H4 (cell line): ENCODE data around the gene ZNF778. TPM values are rescaled to one million over a fixed set of nuclear protein-coding genes. Genes with fewer than 3 reads are reported as not detected.

ENCODE experiments used
- DNase-seq: peaks from one replicate; pipeline ENCODE4 v3.0.0-alpha.2; 2015; ENCODE audit warnings: low spot score
- total RNA-seq: library from RNA; depleted of rRNA; stranded (reverse); fragments of >200 nt; shearing (Covaris generic); gene quantifications from 2 replicates; pipeline ENCODE4 v1.2.3, GENCODE V29; 2014; rRNA removed

The ZNF778 gene
- total RNA-seq, result 2.6 and 11.0 TPM in 2 replicates

DNA sequence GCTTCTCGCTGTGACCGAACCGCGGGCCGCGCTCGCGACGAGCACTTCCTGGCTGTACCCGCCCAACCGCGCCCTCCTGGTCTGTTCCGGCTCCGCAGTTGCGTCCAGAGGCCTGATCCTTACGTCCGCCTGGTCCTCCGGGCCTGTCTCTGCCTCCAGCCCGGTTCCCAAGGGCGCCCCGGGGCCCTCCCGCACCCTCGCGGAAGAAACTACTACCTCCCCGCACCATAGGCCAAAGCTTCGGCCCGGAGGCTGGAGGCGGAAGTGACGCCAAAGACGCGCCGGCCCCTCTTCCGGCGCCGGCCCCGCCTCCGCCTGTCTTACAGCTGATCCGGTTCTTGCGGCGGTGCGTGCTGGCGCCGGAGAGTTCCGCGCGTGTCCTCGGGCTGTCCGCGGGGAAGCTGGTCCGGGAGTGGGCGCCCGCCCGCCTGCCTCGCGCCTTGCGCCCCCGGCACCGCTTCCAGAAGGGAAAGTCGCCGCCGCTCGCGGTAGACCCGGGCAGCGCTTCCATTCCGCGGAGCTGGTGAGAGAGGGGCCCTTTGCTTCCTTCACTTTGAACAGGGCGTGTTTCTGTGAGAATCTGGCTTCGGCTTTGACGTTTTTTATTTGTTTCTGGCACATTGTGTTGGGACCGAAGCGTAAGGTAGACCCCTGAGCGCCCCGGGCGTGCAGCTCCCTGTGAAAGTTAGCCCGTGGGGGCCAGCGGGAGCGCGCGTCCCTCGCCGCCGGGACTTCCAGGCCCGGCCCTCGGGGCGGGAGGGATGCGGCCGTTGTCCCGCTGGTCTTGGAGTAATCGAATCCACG is at the start of gene ZNF778:
TSS of gene ZNF778 (plus strand) at position 316 of the 804 bp plus-strand sequence. CDS start 3,425 bp downstream, outside the sequence.
- DNase-seq, result peak; percentile 77

- DNase-seq, result no peak
Observed at GRCh38 chr16:89168381-89169189, 48.9 kb upstream of the ZNF778 start.

DNA sequence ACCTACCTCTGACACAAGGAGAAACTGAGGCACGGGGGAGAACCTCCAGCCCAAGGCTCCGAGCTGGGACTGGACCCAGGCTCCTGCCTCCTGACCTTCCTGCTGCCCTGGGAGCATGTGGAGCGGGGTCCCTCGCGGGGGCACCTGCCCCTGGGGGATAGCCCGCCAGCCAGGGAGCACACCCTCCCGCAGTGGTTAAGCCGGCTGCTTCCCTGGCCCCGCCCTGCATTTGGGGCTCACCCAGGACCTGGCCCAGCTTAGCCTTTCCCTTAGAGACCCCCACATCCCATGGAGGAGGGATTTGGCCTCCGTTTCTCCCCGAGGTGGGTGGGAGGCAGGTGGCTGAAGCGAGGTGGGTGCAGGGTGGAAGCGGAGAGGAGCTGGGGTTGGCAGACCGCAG is 47.7 kb upstream of the ZNF778 start:
- DNase-seq, result no peak

DNA sequence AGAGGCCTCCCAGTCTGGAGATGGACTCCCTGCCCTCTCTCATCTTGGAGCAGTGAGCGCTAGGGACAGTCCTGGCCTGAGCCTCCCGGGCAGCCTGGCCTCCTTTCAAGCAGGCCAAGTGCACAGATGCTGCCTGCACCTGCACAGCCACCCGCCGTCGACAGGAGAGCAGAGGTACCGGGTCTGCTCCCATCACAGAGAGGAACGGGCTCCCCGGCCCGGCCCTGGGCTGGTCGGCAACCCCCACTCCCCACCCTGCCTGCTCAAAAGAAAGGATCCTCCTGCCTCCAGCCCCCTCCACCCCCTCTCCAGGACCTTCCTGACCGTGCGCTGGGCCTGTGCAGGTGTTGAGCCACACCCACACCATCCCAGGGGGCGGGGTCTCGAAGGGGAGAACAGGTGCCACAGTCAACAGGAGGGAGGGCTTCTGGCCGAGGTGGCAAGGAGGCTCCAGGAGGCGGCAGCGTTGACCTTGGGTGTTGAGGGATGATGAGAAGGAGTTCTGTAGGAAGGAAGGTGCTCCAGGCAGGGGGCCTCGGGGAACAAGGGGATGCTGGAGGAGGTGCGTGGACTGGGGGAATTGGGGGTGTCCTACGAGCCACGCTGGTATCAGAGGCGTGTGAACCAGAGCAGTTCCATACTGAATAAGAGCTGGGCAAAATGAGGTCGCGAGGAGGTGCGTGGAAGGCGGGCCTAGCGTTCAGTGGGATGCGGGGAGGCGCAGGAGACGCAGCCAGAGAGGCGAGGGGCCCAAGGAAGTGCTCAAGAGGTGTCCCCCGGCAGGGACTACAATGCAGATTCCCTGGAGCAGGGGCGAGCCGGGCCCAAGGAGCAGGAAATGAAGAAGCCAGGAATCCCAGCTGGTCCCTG is 46.9 kb upstream of the ZNF778 start:
- no peak for DNase-seq

GRCh38 chr16:89171216-89172170 is 46.0 kb upstream of the ZNF778 start, which contains the start of gene CDH15:
TSS of gene CDH15 (plus strand) at chr16:89171748. CDS start at chr16:89171832, 84 bp downstream.
- peak; percentile 59 for DNase-seq

DNA sequence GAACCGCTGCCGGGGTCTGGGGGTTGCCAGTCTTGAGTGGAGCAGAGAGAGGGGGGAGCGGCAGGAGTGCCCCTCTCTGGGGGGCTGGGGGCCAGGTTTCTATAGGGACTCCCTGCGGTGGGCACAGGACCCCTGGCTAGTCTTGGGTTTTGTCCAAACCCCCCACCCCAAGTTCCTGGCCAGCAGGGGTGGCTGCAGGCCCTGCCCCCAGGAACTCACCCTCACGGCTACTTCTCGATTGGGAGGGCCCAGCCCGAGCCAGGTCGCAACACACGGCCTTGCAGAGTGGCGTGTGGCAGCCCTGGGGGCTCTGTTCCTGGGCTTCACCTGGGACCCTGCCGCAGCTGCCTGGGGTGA is 45.4 kb upstream of the ZNF778 start:
- no peak for DNase-seq

DNA sequence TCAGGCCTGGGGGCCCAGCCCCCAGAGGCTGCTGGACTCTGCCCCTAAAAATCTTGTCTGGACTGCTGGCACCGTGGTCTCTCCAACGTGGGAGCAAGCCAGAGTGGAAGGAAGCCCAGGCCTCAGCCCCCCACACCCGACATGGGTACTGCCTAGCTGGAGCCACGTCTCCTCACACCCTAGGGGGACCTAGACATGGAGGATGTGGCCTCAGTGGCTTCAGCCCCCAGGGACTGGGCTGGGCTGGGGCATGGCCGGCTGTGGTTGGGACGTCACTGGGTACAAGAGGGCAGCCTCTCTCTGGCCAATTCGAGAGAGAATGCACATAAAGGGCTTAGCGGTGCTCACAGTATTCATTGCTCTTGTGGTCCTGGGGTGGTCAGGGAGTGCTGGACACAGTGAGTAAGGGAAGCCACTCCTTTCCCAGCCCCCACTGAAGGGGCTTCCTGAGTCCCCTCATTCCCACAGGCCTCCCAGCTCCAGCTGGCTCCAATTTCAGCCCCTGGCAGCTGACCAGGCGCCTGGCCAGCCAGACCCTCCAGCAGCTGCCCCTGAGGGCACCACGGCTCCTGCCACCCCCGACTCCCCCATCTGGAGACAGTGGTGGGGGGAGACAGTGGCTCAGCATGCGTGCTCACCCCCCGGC is 44.9 kb upstream of the ZNF778 start:
- no peak for DNase-seq

- DNase-seq, result no peak
Observed at GRCh38 chr16:89173174-89173921, 44.2 kb upstream of the ZNF778 start.

DNA sequence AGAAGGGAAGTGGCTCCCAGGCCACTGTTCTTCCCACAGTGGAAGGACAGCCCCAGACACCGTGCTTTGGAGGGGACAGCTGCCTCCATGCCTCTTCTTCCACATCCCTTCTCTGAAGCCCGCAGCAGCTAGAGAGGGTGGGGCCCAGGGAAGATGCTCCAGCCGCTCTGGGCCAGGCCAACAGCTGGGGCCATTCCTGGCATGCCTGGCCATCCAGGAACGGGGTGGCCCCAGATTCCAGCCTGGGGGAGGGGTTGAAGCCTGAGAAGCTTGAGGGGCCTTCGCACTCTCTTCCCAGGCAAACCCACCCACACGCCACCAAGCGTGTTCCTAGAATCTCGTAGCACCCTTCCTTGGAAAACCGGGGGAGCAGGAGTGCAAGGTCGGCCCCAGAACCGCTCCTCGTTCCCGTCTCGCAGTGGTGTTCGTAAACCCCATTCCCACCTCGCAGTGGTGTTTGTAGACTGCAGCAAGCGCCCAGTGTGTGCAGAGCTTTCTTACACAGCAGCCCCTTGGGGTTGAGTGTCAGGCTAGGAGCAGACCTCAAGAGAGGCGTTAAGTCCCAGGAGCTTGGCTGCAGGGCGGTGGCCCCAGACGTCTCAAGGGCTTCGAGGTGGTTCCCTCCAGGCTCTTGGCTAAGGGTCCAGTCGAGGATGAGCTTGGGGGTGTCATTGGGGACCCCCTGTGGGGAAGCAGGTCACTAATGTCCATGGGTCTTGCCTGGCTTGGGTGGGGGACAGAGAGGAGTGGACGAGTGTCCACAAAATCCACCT is 43.3 kb upstream of the ZNF778 start:
- no peak for DNase-seq

GRCh38 chr16:89174877-89175276 is 42.6 kb upstream of the ZNF778 start:
- peak; percentile 47 for DNase-seq

- DNase-seq, result no peak
Observed at GRCh38 chr16:89175280-89176146, 42.0 kb upstream of the ZNF778 start.

GRCh38 chr16:89176147-89176690 is 41.3 kb upstream of the ZNF778 start:
- DNase-seq, result no peak

DNA sequence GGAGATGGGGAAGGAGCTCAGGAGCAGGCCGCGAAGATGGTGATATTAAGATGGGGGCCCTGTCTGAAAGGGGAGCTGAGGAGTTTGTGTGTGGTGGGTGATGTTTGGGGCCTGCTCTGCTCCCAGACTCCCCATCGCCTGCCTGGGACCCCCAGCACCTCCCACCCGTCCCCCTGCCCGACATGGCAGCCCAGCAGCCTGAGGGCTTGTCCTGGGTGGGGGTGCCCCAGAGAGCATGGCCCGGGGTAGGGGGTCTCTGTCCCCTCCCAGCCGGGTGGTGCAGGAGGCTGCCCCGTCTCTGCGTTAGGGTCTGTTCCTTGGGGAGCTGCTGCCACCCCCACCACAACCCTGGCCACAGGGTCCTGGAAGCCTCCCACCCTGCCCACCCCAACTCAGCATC is 40.8 kb upstream of the ZNF778 start:
- DNase-seq, result no peak

GRCh38 chr16:89177501-89177900 is 40.0 kb upstream of the ZNF778 start:
- no peak for DNase-seq

DNA sequence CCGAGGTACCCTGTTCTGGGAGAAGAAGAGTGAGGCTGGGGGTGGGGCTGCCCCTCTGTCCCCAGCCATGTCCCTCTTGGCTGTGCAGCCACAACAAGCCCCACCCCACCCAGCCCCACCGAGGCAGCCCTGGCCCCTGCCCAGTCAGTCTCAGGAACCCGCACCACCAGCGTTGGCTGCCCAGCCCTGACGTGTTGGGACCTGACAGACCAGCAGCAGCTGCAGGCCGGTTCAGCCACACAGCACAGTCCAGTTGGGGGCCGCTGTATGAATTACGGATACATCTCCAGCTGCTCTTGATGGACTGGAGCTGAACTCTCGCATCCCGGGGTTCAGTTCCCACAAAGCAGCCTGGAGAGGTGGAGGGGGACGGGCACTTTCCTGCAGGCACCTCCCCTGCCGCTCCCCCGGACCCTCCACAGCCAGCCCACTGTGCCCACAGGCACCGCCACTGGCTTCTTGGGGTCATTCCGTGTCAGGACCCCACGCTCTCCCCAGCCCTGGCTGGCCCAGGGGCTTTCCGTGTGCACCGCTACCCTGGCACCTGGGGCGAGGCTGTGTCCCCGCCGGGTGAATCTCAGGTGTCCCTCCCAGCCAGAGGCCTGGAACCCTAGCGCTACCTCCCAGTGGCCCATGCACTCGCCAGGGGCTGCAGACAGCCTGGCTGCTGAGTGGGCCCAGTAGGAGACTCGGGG is 38.9 kb upstream of the ZNF778 start:
- no peak for DNase-seq

GRCh38 chr16:89179148-89179484 is 38.4 kb upstream of the ZNF778 start:
- DNase-seq, result no peak
